GM18951 (cell line): ENCODE data around the gene PTPRQ.

ENCODE experiments used
- POLR2A ChIP-seq: IDR thresholded peaks from 4 replicates; pipeline ENCODE4 v1.6.1; 2011; ENCODE audit warnings: mild to moderate bottlenecking; ENCODE audit not compliant: insufficient read length, insufficient read depth; ENCODE audit errors: extremely low read depth
- in situ Hi-C: fragments of 300-500 bp; cut with MboI; formaldehyde crosslinking; loops from one replicate; pipeline ENCODE4 v1.12.0; 2022; ENCODE audit warnings: low sequenced_read_pairs, mixed read lengths, inconsistent platforms; ENCODE audit not compliant: unreplicated experiment

Gene PTPRQ, protein sequence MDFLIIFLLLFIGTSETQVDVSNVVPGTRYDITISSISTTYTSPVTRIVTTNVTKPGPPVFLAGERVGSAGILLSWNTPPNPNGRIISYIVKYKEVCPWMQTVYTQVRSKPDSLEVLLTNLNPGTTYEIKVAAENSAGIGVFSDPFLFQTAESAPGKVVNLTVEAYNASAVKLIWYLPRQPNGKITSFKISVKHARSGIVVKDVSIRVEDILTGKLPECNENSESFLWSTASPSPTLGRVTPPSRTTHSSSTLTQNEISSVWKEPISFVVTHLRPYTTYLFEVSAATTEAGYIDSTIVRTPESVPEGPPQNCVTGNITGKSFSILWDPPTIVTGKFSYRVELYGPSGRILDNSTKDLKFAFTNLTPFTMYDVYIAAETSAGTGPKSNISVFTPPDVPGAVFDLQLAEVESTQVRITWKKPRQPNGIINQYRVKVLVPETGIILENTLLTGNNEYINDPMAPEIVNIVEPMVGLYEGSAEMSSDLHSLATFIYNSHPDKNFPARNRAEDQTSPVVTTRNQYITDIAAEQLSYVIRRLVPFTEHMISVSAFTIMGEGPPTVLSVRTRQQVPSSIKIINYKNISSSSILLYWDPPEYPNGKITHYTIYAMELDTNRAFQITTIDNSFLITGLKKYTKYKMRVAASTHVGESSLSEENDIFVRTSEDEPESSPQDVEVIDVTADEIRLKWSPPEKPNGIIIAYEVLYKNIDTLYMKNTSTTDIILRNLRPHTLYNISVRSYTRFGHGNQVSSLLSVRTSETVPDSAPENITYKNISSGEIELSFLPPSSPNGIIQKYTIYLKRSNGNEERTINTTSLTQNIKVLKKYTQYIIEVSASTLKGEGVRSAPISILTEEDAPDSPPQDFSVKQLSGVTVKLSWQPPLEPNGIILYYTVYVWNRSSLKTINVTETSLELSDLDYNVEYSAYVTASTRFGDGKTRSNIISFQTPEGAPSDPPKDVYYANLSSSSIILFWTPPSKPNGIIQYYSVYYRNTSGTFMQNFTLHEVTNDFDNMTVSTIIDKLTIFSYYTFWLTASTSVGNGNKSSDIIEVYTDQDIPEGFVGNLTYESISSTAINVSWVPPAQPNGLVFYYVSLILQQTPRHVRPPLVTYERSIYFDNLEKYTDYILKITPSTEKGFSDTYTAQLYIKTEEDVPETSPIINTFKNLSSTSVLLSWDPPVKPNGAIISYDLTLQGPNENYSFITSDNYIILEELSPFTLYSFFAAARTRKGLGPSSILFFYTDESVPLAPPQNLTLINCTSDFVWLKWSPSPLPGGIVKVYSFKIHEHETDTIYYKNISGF (N-terminal part only)

DNA sequence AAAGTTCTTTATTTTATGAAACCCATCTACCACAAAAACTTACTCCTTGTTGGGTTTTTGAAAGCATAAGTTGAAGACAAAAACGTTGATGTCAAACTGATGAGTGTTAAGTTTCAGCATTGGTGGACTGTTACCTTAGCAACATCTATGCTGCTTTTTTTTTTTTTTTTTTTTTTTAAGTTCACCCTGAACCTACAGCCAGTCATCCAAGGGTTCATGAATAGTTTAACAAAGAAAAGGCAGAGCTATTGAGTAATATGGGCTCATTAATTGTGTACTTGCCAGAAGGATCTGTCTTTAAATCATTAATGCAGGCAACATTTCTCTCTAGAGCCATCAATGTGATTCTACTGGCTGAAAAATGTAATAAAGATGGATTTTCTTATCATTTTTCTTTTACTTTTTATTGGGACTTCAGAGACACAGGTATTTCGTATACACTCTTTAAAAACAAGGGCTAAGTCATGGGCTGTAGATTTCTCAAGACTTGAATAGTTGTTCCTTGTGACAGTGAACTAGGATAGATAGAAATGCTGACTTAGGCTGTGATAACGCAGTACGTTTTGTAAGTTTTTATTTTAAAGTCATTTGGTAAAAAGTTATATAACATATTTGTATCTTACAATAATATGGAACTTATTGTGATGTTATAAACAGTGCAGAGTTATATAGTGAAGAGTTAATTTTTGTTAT is at the start of gene PTPRQ:
Gene PTPRQ (plus strand): TSS at position 262 of the 693 bp plus-strand sequence. CDS start 111 bp downstream, at position 373.
- no peak for TF ChIP-seq POLR2A
- in situ Hi-C loops, result no loop called here

DNA sequence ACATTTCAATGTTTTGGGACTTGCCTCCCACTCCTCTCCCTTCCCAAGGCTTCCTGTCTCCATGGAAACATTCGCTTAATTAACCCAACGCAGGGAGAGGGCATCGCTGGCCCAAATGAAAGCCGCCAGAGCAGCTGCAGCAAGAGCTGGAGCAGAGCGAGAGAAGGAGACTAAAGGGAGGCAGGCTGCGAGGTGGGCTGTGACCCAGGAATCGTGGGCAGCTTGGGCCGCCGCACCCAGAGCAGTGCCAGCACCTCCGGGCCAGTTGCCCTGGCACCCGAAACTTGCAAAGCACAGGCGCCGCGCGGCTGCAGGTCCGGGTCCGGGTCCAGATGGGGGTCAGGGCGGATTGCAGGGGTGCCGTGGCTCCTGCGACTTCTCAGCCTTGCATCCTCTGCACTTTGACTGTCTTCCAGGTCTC is 43.5 kb upstream of the PTPRQ start:
- in situ Hi-C loops, result no loop called here
- no peak for TF ChIP-seq POLR2A

DNA sequence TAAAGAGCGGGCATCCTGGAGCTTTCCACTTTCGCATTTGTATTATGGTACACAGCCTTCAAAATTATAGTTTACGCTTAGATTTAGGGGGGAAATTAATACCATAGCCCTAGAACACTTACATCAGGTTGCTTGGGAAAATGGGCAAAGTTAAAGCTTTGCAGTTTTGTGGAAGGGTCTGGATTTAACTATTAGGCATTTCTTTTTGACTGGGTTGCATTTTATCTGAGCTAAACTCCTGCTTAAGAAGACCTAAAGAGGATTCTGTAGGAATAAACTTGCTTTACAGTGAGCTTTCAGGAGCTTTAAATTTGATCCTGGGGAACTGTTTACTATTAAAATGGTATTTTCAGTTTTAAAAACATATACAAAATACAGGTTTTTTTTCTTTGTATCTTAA is 42.8 kb upstream of the PTPRQ start:
- in situ Hi-C loops, result no loop called here
- no peak for TF ChIP-seq POLR2A

DNA sequence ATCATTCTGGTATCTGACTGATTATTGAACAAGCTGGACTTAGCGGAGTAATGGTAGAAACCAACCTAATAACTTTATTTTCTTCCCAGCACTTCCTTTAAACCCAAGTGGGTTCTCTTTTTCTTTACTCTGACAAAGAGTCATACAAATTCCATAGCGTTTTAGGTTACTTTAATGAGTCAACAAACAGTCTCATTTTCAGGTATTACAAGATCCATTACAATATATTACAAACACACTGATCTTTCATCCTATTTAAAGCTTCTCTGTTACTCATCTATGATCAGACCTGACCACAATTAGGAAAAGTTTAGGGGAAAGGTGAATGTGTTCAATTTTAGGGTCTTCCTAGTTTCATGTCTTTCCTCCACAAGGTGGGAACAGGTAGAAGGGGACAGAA is 39.4 kb upstream of the PTPRQ start:
- in situ Hi-C loops, result no loop called here
- no peak for TF ChIP-seq POLR2A

DNA sequence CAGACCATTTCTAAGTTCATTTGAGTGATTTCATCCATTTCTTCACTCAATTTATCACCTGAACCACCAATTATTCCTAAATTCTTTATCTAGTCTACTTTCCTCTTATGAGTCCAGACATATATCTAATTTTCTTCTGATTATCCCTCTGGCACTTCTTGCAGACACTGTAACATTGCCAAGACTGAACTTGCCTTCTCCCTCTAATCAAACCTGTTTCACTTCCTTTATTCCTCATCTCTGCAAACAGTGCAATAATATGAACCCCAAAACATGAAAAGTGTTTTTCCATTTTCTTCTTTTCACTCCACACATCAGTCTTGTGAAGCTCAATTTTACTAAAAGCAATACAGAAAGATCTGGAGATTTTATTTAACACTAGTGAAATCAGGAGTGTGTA is 37.8 kb upstream of the PTPRQ start:
- in situ Hi-C loops, result no loop called here

DNA sequence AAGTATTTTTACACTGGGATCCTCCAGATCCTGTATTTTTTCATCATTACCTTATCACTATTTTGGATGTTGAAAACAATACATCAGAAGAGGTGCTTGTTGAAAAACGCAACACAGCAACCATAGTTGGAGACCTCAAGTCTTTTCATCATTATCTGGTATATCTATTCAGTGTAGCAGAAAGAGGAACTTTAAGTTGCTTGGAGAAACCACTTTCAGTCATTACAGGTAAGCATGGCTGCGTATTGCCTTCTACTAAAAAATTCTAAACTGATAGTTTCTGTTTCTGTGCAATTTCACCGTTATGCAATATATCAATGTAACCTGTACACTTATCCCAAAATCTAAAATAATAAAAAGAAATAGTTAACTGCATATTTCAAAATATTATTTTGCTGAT is 32.2 kb upstream of the PTPRQ start:
- in situ Hi-C loops, result no loop called here

More for the DNA sequence above, 37.8 kb upstream of the PTPRQ start:
- no peak for TF ChIP-seq POLR2A

DNA sequence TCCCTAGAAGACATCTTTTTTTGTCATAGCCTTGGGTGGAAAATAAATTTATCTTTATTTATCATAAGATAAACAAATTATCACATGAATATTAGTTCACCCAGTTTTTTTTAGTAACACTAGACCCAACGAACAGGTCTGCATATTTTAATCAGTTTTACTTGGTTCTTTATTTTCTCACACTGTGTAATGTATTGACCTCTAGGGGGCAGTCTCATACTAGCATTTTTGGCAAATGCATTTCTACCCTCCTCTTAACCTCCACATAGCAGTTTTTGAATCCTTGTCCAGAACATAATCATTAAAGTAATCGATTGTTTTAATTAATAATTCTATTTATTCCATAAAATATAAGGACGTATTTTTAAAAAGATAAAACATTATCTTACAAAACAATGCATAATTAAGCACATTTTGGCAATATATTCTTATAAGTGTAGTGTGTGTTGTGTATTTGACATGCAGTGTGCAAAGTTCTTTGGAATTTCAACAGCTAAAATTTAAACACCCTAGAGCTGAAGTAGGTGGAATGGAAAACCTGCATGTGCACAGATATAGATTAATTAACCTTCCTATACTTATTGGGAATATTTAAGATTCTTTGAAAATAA is 31.6 kb upstream of the PTPRQ start:
- in situ Hi-C loops, result no loop called here
- no peak for TF ChIP-seq POLR2A

More for the DNA sequence above, 32.2 kb upstream of the PTPRQ start:
- TF ChIP-seq POLR2A, result no peak

DNA sequence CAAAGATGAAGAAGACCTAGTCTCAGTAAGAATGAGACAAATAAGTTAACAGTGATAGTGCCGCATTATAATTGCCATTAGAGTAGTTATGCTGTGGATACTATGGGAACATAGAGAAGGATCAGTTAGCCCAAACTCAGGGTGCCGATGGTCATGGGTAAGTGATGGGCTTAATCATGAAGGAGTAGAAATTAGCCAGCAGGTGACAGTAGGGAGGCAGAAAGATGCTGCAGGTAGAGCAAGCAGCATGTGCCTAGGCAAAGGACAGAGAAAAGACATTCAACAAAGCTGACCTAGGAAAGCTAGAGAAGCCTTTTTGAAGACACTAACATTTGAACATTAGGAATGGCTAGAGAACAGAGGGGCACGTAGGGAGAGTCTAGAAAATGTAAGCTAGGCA is 30.6 kb upstream of the PTPRQ start:
- in situ Hi-C loops, result no loop called here

DNA sequence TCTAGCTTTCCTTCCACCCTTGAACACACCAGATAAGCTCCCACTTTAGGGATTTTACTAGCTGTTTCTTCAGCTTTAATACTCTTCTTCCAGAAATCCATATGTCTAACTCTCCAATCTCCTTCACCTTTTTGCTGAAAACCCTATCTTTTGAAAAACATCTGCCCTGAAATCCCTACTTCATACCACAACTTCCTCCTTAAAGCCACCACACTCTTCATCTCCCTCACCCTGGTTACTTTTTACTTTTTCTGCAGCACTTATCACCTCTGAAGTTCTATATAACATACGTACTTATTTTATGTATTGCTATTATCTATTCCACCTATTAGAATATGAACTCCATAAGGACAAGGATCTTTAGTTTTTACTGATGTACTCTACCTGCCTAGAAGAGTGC is 28.6 kb upstream of the PTPRQ start:
- in situ Hi-C loops, result no loop called here
- TF ChIP-seq POLR2A, result no peak

More for the DNA sequence above, 30.6 kb upstream of the PTPRQ start:
- no peak for TF ChIP-seq POLR2A

DNA sequence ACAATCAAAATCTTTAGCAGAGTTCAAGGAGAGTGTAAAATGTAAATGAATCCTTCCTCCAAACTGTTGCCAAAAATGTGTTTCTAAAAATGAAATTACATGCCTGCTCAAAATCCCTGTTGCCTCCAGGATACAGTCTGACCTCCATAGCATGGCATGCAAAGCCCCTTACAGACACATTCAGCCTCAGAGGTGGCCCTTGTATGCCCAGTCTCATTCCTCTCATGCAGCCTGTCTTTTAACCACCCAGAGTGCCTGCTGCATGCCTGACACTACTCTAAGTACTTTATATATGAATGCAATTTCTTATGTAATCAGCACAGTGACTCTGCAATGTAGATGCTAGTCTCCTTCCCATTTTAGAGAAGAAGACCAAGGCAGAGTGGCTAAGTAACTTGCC is 24.4 kb upstream of the PTPRQ start:
- TF ChIP-seq POLR2A, result no peak
- in situ Hi-C loops, result no loop called here

DNA sequence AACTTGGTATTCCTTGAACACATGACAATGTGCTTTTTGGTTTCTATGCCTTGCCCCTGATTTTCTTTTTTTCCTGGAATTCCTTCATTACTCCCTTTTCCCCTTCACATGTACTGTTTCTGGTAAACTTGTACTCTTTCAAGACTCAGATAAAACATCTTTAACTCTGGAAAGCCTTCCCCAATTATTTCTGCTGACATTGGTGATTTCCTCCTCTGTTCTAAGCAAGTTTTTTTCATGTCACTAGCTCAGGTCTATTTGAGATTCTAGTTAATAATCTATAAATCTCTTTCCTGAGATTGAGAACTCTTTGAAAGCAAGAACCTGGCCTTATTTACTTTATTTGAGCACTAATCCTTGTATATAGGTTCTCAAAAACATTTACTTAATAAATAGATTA is 24.0 kb upstream of the PTPRQ start:
- TF ChIP-seq POLR2A, result no peak
- in situ Hi-C loops, result no loop called here

DNA sequence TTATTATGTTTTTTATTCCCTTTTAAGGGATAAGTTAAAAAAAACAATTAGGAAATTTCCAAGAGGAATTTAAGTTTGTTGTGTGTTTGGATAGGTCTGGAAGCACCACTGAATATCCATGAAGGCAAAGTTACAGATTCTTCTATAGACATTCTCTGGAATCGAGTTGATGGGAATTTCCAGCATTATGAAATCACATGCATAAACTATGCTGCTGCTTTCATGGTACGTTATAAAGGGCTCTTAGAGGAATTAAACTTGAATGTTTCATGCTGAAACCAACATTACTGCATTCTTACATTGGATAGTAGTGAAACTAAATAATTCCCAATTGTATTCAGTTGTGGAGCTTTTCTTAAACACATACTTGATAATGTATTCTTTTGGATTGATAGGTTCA is 21.5 kb upstream of the PTPRQ start:
- in situ Hi-C loops, result no loop called here
- no peak for TF ChIP-seq POLR2A
